Stimulated activated CD8-positive, alpha-beta memory T cell treated with anti-CD3 and anti-CD28 coated beads, Interleukin-4, amount 100 ng/mL, for 24 hours (primary cell): Measurements from ENCODE around the gene VEGFA.
"Not testable (repeated sequence)": the region's sequence is repeated elsewhere in the genome, so short reads cannot be mapped to it uniquely, and the experiment has no call there.

Experiments
- DNase-seq: peaks from one replicate; pipeline ENCODE4 v3.0.0-alpha.2; 2020; ENCODE audit warnings: low read depth

VEGFA gene

GRCh38 chr6:43803055-43803782 is 33.2 kb downstream of the VEGFA start:
- DNase-seq = no peak

GRCh38 chr6:43803783-43804549 is 34.0 kb downstream of the VEGFA start:
- no peak for DNase-seq

GRCh38 chr6:43804550-43805223 is 34.7 kb downstream of the VEGFA start:
- DNase-seq = no peak

- DNase-seq = no peak
Measured at GRCh38 chr6:43805699-43806042, 35.7 kb downstream of the VEGFA start.

- no peak for DNase-seq
Measured at GRCh38 chr6:43806043-43806757, 36.2 kb downstream of the VEGFA start.

- no peak for DNase-seq
Measured at GRCh38 chr6:43806758-43807227, 36.8 kb downstream of the VEGFA start.

- DNase-seq = no peak
Measured at GRCh38 chr6:43807228-43808061, 37.4 kb downstream of the VEGFA start.

- DNase-seq = no peak
Measured at GRCh38 chr6:43808412-43808811, 38.4 kb downstream of the VEGFA start.

- DNase-seq = no peak
Measured at GRCh38 chr6:43809417-43810305, 39.6 kb downstream of the VEGFA start.

- no peak for DNase-seq
Measured at GRCh38 chr6:43810965-43811732, 41.1 kb downstream of the VEGFA start.

GRCh38 chr6:43811733-43812099 is 41.7 kb downstream of the VEGFA start:
- no peak for DNase-seq

- DNase-seq = no peak
Measured at GRCh38 chr6:43812850-43813578, 43.0 kb downstream of the VEGFA start.

- no peak for DNase-seq
Measured at GRCh38 chr6:43814111-43814510, 44.1 kb downstream of the VEGFA start.

- no peak for DNase-seq
Measured at GRCh38 chr6:43814865-43815264, 44.9 kb downstream of the VEGFA start.

- peak; percentile 17 for DNase-seq
Measured at GRCh38 chr6:43817192-43817591, 47.2 kb downstream of the VEGFA start.

- DNase-seq = not testable (repeated sequence)
Measured at GRCh38 chr6:43818973-43819372, 49.0 kb downstream of the VEGFA start.

- DNase-seq = no peak
Measured at GRCh38 chr6:43819958-43820357, 49.9 kb downstream of the VEGFA start.

- no peak for DNase-seq
Measured at GRCh38 chr6:43820486-43820885, 50.5 kb downstream of the VEGFA start.
